Globus pallidus (tissue), 1 donor: ENCODE data around the gene NPHS2.
A peak's percentile ranks its signal among the peaks of the same experiment; 100 is the strongest.

Experiments
- DNase-seq: peaks from one replicate; pipeline ENCODE4 v3.0.0-alpha.2; 2015; ENCODE audit warnings: low spot score

The NPHS2 gene

DNA sequence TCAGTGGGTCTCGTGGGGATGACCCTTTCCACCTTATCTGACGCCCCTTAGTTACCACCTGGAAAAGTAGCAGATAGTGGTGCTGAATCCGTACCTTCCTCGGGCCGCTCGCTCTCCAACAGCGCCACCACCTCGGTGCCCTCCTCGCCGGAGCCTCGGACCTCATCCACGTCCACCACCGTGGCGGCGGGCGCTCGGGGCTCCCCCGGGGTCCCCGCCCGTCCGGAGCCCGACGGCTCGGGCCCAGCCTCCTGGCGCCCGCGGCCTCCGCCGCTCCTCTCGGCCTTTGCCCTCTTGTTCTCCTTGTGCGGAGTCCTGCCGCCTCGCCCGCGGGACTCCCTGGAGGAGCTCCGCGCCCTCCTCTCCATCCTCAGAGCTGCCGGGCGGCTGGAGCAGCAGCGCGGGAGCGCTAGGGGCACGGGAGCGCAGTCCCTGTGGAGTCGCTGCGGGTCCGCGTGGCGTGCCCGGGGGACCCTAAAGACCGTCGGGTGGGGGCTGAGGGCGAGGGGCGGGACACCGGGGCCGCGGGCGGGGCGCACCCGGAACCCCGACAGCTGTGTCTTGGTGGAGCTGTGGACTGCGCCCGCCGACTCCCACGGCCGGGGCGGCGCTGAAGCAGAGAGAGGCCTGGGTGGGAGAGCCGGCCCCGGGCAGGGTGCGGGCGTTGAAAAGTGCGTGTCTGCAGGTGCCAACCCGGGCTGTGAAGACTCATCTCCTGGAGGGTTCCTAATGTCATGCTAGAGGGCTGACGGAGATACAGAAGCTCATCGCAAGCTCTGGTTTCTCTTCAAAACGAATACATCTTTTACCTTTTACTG is at the start of gene NPHS2:
Gene NPHS2 (minus strand): TSS at position 452 of the 818 bp plus-strand sequence. CDS start 84 bp downstream, at position 368.
- DNase-seq = no peak

GRCh38 chr1:179612361-179612760 is 36.6 kb upstream of the NPHS2 start:
- DNase-seq = no peak

DNA sequence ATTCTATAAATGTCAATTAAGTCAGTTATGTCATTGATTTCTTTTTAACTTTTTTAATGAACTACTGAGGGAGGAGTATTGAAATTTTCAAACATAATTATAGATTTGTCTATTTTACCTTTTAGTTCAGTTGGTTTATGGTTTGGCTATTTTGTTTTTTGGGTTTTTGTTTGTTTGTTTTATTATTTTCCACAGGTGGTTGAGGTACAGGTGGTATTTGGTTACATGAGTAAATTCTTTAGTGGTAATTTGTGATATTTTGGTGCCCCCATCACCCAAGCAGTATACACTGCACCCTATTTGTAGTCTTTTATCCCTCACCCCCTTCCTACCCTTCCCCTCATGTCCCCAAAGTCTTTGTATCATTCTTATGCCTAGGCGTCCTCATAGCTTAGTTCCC is 25.3 kb upstream of the NPHS2 start:
- DNase-seq = no peak

GRCh38 chr1:179599623-179600249 is 24.0 kb upstream of the NPHS2 start:
- no peak for DNase-seq

- DNase-seq = no peak
Measured at GRCh38 chr1:179598631-179599030, 22.9 kb upstream of the NPHS2 start.

DNA sequence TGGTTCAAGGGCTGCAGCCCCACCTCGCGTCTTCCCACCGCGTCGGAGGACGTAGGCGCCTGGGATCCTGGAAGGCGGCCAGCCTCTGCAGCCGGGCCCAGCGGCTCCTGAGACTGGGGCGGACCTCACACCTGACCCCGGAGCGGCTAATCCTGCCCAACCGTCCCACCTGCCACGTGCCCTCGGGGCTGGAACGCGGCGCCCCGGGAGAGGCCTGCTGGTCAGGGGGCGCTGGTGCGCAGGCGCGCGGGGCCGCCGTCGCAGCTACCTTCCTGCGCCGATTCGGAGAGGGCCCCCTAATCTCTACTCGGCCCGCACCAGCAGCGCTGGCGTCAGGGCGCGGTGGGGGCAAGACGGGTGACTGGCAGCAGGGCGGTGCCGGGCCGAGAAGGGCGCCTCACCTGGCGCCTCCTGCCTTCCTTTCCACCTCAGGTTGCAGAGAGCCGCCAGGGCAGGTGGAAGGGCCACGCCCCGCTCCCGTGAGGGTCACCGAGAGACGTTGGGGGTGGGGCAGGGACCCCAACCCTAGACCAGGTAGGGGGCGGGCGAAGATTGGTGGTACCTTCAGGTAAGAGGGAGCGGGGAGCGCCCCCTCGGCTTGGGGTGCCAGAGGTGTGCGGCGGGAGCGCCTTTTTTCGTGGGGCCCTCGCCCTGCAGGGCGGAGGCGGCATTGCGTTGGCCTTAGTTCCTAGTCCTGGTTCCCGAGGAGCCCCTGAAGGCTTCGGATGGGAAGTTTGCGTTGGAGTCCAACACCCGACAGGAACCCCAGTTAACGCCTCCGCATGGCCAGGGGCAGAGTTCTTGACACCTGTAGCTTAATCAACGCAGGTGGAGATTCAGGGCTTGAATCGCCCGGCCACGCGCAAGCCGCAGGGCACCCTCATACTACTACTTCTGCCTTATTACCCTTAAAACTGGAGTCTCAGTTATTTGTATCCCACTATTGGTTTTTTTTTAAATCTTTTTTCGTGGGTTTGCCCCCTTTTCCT is 16.1 kb upstream of the NPHS2 start, which contains the start of gene TDRD5:
Gene TDRD5 (plus strand): TSS at position 241 of the 989 bp plus-strand sequence. CDS start 784 bp downstream, outside the sequence.
- no peak for DNase-seq

DNA sequence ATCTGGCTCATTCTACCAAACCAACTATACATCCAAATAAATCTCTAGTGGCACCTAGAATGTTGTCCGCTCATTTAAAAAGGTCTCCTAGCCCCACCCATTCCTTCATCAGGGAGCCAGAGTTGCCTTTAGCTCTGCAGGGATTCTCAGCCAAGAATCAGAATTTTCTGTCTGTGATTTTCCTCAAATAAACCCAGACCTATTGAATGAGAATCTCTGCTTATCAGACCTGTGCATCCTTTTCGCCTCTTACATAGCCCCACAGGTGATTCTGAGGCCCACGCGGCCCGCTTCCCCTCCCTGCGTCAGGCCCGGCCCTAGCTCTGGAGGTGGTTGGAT is 15.5 kb upstream of the NPHS2 start:
- no peak for DNase-seq

DNA sequence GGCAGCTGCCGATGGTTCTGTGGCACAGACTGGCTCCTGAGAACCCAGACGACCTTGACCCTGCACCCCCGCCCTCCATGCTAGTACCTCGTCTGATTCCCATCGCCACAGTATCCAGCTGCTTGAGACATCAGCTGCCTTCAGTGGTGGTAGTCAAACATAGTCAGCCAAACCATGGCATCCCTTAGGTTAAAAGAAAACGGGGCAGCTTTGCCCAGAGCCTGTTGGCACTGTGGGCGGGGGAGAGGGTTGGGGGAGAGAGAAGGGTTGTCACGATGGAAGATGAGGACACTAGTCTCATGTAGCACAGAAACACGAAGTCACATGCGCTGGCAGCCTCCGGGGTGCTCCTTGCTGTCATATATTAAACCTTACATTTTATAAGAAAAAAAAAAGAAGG is 14.9 kb upstream of the NPHS2 start:
- DNase-seq = no peak

DNA sequence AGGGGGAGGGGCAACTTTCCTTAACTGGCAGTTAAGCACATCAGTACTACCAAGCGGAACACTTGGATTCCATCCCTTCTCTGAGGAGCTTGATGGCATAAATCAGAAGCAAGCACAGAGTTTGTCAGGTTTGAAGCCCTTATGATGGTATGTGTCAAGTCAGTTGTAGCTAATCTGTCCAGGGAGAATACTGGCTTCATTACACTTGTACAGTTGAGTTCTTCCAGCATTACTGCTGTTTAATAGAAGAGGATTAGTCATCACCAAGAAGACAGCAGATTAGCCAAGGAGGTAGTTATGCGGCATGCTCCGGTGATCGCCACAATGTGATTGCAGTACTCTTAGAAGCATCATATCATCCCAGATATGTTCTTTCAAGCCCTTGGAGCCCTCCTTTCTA is 13.8 kb upstream of the NPHS2 start:
- no peak for DNase-seq

GRCh38 chr1:179588425-179589024 is 12.8 kb upstream of the NPHS2 start:
- DNase-seq = no peak

DNA sequence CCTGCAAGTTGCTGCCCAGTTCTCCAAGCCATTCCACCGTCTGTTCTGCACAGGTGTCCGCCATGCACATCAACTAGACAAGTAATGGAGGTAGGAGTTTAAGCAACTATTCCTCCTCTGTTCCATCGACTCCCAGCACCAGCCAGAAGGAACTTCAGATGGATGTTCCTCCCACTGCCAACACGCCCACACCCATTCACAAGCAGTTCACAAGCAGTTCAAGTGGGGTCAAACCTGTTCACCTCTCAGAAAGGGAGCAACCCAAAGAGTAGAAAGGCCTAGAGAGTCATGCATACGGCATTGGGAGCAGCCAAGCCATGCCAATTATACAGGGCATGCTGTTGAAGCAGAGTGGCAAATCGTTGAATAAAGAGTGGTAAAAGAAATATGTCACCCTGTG is 11.6 kb upstream of the NPHS2 start:
- no peak for DNase-seq

DNA sequence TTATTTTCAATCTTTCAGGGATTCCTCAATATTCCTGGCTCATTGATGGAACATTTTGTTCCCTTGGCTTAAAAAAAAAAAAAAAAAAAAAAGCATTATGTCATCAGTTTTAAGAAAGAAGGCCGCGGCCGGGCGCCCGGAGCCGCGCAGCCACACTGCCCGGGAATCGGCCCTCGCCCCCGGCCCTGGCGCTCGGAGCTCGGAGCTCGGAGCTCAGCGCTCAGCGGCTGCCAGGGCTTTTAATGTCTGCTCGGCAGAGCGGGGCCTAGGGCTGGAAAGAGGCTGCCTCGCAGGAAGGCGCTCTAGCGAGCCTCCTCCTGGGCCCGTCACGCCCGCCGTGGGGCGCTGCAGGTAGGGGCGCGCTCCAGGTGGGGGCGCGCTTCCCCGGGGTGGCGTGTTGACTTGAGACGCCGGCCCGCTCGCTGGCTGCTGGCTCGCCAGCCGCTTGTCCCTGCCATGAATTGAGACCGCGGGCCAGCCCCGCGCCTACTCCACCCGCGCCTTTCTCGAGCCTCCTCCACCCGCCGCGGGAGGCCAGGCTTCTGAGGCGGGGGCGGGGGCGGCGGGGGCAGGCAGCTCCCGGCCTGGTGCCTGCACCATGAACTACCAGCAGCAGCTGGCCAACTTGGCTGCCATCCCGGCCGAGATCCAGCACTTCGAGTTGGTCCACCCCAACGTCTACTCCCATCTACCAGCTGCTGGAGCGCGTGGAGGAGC is 10.5 kb upstream of the NPHS2 start:
- DNase-seq = peak; percentile 26

DNA sequence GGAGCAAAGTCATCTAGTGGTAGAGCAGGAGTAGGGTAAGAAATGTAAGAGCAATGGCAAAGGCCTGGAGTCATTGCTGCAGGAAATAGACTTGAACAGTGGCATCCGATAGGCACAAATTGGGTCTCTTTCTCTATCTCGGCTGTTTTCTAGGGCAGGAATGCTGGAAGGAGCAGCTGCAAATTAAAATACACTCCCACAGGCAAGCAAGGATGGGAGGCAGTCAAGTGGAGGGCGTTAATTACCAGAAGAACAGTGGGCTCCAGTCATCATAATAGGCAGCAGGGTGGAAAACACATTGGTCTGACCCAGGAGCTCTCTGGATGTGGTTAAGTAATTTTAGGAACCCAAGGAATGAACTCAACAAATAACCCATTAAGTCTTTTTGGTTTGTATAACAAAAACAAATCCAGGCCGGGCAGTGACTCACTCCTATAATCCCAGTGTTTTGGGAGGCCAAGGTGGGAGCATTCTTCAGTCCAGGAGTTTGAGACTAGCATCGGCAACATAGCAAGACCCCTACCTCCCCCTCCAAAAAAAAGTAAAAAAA is 8.1 kb upstream of the NPHS2 start:
- no peak for DNase-seq

- DNase-seq = no peak
Measured at GRCh38 chr1:179576509-179576908, 761 bp upstream of the NPHS2 start.

DNA sequence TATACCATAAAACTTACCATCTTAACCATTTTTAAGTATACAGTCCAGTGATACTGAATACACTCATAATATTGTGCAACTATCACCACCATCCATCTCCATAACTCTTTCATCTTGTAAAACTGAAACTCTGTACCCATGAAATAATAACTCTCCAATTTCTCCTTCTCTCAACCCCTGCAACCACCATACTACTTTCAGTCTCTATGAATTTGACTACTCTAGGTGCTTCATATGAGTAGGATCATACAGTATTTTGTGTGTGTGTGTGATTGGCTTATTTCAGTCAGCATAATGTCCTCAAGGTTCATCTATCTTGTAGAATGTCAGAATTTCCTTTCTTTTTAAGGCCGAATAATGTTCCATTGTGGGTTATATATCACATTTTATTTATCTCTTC is 17.7 kb downstream of the NPHS2 start:
- no peak for DNase-seq

GRCh38 chr1:179554427-179554826 is 21.3 kb downstream of the NPHS2 start:
- no peak for DNase-seq

DNA sequence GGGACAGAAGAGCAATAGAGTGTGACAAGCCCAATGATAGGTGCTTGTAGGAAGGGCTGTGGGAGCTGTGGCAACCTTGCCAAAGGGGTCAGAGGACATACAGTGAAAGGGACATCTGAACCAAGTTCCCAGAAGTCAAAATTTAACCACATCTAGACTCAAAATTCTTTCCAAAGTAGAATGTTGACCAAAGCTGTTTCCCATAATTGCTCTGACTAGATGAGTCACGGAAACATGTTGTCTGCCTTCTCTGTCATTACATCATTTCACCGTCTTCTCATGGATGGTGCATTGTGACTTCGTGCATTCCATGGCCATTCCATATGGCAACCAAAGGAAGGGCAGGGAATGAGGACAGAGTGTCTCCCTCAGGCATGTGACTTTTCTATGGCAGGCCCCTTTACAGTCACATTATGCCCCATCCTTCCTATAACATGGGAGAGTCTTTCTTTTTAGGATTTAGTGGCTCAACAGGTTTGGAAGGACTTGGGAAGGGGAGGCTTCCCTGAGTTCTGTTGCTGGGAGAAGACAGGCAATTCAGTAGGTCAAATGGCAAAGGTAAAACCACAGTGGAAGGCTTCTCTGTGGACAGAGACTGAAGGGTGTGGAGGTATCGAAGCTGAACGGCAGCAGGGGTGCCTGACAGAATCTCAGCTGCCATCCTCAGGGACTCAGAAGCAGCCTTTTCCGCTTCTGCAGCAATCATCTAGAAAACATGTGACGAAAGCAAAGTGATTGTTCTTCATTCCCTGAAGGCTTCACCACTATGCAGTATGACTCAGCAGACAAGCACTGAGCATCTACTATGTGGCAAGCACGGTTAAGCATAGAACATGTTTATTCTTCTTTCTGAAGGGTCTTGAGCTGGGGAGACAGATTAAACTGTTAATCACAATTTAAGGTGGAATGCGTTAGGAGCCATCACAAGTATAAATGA is 24.7 kb downstream of the NPHS2 start:
- DNase-seq = no peak

GRCh38 chr1:179549368-179549700 is 26.4 kb downstream of the NPHS2 start:
- no peak for DNase-seq

GRCh38 chr1:179548666-179549367 is 26.9 kb downstream of the NPHS2 start:
- no peak for DNase-seq
